GM19397 (cell line): ENCODE results near the gene EHF.
"Not testable (repeated sequence)": the region's sequence is repeated elsewhere in the genome, so short reads cannot be mapped to it uniquely, and the experiment has no call there.

Experiments
- ATAC-seq: cut with Tn5 transposase; IDR thresholded peaks from one replicate; pipeline ENCODE4 v1.9.1; 2021; ENCODE audit warnings: mild to moderate bottlenecking, moderate library complexity; ENCODE audit not compliant: unreplicated experiment

EHF gene

DNA sequence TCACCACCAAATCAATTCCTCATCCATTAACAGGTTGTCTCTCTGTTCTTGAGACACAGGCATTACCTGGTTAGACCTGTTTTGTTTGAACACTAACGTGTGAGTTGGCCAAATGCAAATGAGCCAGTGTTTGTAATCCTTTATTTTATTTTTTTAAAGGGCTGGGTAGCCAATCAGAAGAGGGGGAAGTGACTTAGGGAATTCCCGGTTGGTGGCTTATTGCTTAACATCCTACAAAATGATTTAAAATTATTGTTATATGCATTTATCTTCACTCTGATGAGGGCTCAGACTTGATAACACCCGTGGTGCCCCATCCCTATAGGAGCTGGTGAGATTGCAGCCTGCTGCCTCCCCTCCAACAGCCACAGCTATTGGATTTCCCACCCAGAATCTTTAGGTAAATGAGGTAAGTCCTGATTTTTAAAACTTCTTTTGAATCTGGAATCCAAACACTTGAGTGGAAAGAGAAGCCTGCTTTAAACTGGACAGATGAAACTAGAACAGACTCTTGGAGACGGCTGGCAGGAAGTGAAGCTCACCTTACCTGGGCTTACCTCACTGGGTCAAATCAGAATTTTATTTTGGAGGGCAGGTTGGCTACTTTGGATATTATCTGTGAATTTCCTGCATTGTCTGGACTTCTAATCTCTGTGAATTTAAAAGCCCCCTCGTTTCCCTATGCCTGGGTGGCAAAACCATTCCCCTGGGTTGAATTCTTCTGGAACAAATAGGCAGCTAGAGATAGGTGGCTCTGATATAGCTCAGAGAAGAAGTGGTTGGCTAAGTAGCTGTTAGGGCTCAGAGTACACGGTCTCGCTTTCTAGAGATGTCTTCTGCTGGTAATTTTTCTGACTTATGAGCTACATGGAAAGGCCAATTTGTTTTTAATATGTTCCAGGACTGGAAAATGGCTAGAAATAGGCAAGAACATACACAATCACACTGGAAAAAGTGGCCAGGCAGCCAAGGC lies at the start of gene EHF:
Gene EHF, plus strand, starts transcription at position 274 of the 973 bp plus-strand sequence. CDS start 21,538 bp downstream, outside the sequence.
- no peak for ATAC-seq

GRCh38 chr11:34573537-34573936 lies 47.4 kb upstream of the EHF start:
- ATAC-seq: no peak

GRCh38 chr11:34575261-34575660 lies 45.6 kb upstream of the EHF start:
- no peak for ATAC-seq

DNA sequence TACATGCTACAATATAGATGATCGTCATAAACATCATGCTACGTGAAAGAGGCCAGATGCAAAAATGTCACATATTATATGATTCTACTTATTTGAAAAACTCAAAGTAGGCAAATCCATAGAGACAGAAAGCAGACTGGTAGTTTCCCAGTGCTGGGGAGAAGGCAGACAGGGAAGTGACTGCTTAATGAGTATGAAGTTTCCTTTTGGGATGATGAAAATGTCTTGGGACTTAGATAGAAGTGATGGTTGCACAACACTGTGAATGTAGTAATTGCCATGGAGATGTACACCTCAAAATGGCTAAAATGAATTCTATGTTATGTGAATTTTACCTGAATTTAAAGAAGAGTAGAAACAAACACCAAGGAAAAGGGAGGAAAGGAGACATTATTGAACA lies 45.2 kb upstream of the EHF start:
- no peak for ATAC-seq

- ATAC-seq: no peak
Observed at GRCh38 chr11:34576331-34576730, 44.6 kb upstream of the EHF start.

DNA sequence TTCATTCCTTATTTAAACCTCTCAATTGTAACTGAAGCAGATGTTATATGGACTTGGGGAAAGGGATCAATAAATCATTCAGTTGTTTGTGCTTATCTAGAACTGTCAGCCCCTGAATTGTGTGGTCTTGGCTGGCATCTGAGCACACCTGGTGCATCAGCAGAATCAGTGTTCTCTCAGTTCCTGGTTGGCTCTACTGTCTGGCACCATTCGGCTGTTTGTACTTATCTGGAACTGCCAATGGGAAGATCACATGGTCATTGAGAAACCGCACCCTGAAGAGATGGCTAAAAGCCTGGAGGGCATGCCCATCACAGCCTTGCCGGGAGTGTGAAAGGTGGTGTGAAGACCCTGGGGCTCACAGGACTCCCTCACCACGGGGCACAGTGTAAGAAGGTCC lies 37.1 kb upstream of the EHF start:
- no peak for ATAC-seq

DNA sequence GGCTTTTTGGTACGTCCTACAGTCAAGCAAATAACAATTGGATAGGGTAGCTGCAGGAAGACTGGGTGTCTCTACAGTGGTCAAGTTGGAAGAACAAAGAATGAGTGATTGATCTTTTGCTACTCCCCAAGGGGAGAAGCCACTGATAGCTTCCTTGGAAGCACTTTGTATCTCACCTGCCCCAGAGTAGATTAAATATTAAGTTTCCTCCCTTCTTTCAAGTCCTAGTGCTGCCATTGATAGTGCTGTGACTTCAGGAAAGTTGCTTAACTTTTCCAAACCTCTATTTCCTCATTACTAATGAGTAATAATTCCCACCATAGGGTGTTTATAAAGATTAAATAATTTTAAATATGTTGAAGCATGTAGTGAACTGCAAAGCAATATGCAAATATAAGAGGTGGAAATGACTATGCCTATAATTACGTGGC lies 35.6 kb upstream of the EHF start:
- no peak for ATAC-seq

DNA sequence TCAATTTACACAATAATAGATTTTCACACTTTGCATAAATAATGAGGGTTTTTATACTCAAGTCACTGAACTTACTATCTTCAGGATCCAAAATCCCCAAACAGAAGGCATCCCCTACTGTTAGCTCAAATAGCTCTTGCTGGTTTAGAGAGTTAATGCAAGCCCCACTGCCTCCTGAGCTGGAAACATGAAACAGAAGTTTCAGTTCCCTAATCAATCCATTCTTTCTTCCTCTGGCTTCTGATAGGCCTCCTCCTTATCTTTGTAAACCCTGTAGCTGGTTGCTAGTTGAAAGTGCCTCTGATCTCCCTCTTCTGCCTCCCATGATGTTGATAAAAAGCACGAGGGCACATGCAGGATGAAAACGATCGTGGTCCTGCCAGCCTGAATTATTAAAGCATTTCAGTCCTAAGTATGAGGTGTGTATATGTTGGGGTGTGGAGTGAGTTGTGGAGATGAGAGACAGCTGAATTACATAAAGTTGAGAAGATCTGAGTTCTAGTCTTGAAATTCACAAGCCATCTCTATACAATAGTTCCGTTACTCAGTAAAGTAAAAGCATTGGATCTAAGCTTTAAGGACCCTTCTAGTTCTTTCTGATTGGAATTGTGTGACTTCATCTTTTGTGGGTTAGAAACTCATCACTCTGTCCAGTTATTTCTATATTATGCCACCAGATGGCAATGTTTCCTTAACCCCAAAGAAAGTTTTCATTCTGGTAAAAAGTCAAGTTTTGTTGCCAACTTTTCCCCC lies 35.0 kb upstream of the EHF start:
- peak; percentile 79 for ATAC-seq

- no peak for ATAC-seq
Observed at GRCh38 chr11:34586488-34587281, 34.2 kb upstream of the EHF start.

DNA sequence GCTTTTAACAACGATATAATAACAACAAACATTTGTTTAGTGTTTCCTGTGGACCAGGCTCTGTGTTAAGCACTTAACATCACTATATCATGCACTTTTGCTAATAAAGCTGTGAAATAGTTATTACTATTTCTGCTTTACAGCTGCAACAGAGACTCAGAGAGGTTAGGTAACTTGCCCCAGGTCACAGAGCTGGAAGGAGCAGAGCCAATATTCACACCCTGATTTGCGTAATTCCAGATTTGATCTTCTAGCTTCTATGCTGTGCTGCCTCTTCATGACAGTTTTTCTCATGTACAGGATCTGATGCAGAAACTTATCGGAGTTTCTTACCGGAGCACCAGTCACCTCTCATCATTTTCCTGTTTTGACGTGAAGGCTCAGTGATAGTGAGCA lies 33.6 kb upstream of the EHF start:
- ATAC-seq: no peak

GRCh38 chr11:34588023-34588422 lies 32.9 kb upstream of the EHF start:
- no peak for ATAC-seq

DNA sequence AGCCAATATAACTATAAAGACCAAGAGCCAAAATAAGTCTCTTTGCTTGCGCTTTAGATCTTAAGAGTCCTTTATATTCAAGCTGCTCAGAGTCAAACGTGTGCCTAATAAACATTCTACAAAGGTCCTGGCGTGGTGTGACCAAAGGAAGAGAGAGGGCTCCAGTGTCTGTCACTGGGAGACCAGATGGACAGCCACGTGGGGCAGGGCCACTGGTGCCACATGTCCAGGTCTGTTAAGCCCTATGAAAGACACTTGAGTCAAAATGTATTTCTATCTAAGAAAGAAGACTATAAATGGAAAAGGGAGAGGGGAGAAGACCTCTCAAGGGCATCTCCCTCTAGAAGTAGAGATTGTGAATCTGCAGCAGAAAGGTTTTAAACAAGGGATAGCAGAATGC lies 32.2 kb upstream of the EHF start:
- ATAC-seq: no peak

GRCh38 chr11:34589177-34589576 lies 31.7 kb upstream of the EHF start:
- not testable (repeated sequence) for ATAC-seq

- ATAC-seq: no peak
Observed at GRCh38 chr11:34593085-34593484, 27.8 kb upstream of the EHF start.

DNA sequence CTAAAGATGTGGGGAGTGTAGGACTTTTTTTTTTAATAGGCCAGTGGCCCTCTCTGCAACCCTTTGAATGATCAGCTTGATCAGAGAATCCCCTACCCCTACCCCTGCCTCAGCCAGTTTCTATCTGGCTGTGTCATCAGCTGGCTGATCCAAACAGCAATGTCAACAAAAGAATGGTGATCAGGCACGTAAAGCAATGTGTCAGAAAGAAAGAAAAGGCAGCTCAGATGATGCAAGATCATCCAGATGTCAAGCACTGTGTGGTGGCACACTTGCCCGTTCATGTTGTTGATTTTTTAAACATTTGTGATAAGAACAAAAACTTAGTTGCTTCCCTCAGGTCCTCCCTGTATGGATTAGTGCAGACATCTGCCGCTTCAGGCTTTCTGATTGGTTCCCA lies 26.3 kb upstream of the EHF start:
- no peak for ATAC-seq

DNA sequence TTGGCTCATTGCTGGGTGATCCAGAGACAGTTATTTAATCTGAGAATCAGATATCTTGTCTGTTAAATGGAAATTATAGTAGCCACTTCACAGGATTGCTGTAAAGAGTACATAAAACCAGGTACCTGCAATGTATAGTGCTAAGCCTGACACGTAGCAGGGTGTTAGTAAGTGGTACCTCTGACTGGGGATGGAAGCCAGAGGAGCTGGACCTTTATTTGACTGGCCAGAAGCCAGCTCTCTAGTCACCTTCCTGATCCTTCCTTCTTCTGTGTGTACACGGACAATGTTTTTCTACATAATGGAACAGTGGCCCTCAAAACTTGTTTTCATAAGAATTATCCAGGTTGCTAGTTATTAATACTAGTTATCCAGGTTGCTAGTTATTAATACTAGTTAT lies 25.5 kb upstream of the EHF start:
- ATAC-seq: no peak

DNA sequence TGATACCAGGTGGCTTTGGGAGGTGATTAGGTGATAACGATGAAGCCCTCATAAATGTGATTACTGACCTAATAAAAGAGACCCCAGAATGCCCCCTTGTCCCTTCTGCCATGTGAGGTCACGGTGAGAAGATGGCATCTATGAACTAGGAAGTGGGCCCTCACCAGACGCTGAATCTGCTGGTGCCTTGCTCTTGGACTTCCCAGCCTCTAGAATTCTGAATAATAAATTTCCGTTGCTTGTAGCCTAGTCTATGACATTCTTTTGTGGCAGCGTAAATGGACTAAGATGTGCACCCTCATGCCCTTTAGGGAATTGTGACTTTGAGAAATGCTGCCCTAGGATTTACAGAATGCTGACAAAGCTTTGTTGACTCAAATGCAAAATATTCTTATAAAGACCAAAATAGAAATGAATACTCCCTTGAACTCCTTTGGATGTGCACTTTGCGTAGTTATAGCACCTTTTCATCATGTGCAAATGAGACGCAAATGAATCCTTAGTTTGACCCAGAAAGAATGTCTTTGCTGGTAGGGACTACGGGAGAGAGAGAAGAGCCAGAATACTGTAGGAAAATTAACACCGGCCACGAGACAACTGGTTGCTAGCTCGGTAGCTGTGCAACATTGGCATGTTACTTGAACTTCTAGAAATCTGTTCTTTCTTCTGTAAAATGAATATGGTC lies 24.8 kb upstream of the EHF start:
- no peak for ATAC-seq

DNA sequence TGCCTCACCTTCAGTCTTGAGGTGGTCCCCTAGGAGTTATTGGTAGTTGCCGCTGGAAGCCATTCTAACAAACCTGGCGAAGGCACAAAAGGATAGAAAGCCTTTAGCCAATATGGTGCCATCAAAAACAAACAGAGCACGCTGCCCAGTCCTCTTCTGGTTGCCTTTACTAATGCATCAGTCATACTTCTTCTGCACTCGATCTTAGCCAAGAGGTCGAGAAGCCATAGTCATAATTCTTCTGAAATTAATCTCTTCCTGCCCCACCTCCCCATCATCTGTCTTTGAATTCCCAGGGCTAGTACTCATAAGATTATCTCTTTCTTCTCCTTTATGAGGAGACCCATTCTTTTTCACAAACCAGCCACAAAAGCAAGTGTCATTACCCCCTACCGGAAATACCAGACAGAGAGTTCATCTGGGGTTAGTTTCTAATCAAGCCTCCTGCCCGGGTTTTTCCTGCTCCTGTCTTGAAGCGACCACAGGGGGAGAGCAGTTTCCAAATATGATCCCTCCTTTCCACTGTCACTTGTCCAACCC lies 21.4 kb upstream of the EHF start:
- no peak for ATAC-seq

DNA sequence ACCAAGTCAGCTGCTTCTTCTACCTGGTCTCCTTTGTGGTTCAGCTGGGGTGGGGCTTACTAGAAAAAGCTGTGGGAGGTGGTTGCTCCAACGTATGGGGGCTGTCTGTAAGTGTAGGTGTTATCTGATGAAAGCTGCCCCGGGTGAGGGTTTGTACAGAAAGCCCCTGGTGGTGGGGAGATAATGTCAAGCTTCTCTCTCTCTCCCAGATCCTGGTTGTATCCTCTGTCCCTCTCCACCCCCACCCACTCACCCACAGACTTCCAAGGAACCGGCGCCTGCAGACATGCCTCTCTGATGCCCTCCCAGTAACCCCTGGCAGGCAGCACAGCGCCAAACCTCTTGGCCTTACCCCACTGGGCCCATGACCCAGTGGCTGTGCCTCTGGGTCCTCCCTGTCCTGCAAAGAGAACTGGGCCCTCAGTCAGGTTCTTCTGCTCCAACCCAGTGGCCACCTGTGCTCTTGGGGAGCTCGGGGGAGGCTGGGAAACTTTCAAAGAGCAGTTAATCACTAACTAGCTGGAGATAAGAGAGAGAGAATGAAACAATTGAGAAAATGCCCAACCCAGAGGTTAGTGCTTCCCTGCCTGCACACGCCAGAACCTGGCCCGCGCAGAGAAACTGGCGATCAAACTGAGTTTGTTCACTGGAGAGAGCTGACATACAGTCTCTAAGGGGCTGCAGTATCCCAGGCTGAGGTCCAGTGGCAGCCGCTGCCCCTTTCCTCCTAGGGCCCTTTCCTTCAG lies 20.4 kb upstream of the EHF start:
- ATAC-seq: no peak

GRCh38 chr11:34601085-34601444 lies 19.8 kb upstream of the EHF start:
- ATAC-seq: no peak
